Activated naive CD4-positive, alpha-beta T cell (primary cell): ENCODE data around the gene PTGES3.

Source experiments
- DNase-seq, 4 experiments: peaks; one replicate each; lab custom pipeline; 2025; lab: John Stamatoyannopoulos, UW

The PTGES3 gene

GRCh38 chr12:56629459-56630179 lies 58.5 kb downstream of the PTGES3 start:
- DNase-seq, result peak in 2 of 4 experiments; percentile 32 to 43

GRCh38 chr12:56628671-56629458 lies 59.2 kb downstream of the PTGES3 start:
- peak in 2 of 4 experiments; percentile 51 to 66 for DNase-seq

DNA sequence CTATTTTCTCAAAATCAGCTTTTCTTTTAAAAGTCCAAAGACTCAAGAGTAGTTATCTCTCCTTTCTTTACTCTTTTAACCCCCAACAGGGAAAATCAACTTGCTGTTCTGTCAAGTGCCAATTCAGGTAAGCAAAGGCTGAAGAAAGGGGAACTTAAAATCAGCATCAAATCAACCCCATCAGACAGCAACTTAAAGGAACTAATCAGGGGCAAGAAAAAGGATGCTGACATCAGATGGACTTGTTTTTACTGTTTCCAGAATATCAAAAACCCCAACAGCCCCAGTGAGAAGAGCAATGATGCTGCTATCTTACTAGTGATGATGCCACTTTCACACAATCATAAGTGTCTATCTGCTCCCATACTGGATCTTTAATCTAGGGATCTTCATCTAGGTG lies 61.4 kb downstream of the PTGES3 start:
- DNase-seq, result no peak

DNA sequence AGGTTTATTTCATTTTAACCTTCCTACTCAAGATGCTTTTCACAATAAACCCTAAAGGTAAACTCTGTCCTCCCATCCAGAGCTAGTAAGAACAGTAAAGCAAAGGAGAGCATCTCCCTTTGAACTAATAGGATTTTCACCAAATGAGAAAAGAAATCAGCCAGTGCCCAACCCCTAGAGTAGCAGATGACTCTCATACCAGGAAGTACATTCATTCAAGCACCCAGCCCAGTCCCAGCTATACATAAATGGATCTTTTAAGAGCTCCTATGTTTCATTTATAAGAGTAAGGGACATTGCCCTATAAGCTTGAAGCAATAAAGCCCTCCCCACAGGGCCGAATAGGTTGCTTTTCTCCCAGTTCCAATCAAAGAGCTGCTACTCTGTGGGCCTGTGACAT lies 65.5 kb downstream of the PTGES3 start:
- no peak for DNase-seq

DNA sequence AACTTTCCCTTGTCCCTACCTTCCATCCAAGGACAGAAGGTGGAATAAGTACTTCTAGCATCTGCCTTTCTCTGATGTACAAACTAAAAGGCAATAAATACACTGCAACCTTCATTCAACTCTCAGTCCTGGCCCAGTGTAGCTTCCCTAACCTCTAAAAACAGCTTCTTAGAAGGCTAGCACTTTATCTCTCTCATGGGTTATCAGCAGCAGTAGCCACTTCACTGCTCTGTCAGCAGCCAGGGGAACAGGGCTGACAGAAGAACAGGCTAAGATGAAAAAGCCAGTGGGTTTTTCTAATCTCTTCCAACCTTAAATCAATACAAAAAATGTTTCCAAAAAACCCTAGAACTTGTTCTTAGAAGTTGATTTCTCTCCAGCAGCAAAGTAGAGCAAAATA lies 71.2 kb downstream of the PTGES3 start:
- no peak for DNase-seq

GRCh38 chr12:56616244-56616643 lies 71.8 kb downstream of the PTGES3 start:
- DNase-seq, result no peak

DNA sequence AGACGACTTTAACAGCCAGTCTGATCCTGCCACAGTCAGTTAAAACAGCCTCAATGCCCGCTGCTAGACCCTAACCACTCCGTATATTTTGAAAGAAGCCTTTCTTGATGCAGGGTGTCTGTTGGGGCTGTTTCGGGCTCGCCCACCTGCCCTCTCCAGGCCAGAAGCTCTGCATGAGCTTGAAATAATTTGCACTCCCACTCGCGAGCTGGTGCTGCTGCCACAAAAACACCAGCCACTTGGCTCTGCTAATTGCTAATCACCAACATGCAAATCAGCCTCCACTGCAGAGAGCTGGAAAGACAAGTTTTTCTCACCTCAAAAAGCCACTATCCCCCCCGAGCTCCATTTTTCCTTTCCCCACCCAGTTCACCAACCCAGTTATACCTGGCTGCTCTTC lies 73.5 kb downstream of the PTGES3 start:
- no peak for DNase-seq
